H1 (cell line): Measurements from ENCODE around the gene CLGN. TPM values are rescaled to one million over a fixed set of nuclear protein-coding genes. Genes with fewer than 3 reads are reported as not detected.

Experiments
- CTCF ChIA-PET: fragments of 300-600 bp; sonication (Branson Sonifier 250); formaldehyde crosslinking; loops from one replicate; lab custom pipeline; 2021; ENCODE audit not compliant: partially characterized antibody; lab: Charles Lee
- POLR2A ChIA-PET: fragments of 300-600 bp; sonication (Branson Sonifier 250); formaldehyde crosslinking; loops from one replicate; lab custom pipeline; 2021; ENCODE audit warnings: inconsistent platforms; ENCODE audit not compliant: partially characterized antibody; lab: Charles Lee
- DNase-seq, 2 experiments: peaks; one replicate each; pipeline versions ENCODE4 v3.0.0 to v3.0.0-alpha.2; 2010 to 2022; ENCODE audit warnings: low spot score in 2 of 2, low read depth in 1 of 2, mixed read lengths in 1 of 2
- FAIRE-seq: peaks from 2 replicates; lab custom pipeline; 2011; peaks lifted over from hg19 to GRCh38; lab: Jason Lieb, UNC
- H2AFZ ChIP-seq: 2 replicates; pipeline ENCODE4 v1.8.1; 2012; ENCODE audit warnings: low read length, inconsistent platforms
- H2AK5ac ChIP-seq: 2 replicates; pipeline ENCODE4 v1.6.1; 2013; ENCODE audit warnings: low read depth, low read length
- H2BK120ac ChIP-seq: replicated peaks from 2 replicates; pipeline ENCODE3; 2013; ENCODE audit warnings: low read depth, low read length, inconsistent platforms
- H2BK12ac ChIP-seq: 2 replicates; pipeline ENCODE4 v1.6.1; 2013; ENCODE audit warnings: low read depth, low read length
- H2BK15ac ChIP-seq: 2 replicates; pipeline ENCODE4 v1.6.1; 2013; ENCODE audit warnings: low read length
- H2BK20ac ChIP-seq: 2 replicates; pipeline ENCODE4 v1.6.1; 2013; ENCODE audit warnings: low read length
- H2BK5ac ChIP-seq: 2 replicates; pipeline ENCODE4 v1.6.1; 2013; ENCODE audit warnings: low read depth, low read length
- H3K14ac ChIP-seq: 2 replicates; pipeline ENCODE4 v1.6.1; 2013; ENCODE audit warnings: inconsistent platforms; ENCODE audit not compliant: insufficient read length
- H3K18ac ChIP-seq: 2 replicates; pipeline ENCODE4 v1.6.1; 2013; ENCODE audit warnings: low read length; ENCODE audit errors: extremely low read depth
- H3K23ac ChIP-seq: 2 replicates; pipeline ENCODE4 v1.6.1; 2013; ENCODE audit warnings: inconsistent platforms; ENCODE audit not compliant: insufficient read length
- H3K23me2 ChIP-seq: 2 replicates; pipeline ENCODE4 v1.6.1; 2013; ENCODE audit warnings: low read depth, low read length
- H3K27ac ChIP-seq: 2 replicates; pipeline ENCODE4 v1.6.1; 2011; ENCODE audit warnings: low read depth, low read length, inconsistent platforms
- H3K27me3 ChIP-seq, 4 experiments: replicated peaks in 1 of 4; 1 replicate in 1 of 4; 2 replicates in 3 of 4; pipeline versions ENCODE4 v1.6.1 to v1.8.1; 2011 to 2013; ENCODE audit warnings: low read length in 3 of 4, mild to moderate bottlenecking in 3 of 4, inconsistent platforms in 2 of 4, mixed read lengths in 2 of 4, moderate library complexity in 1 of 4; ENCODE audit not compliant: control insufficient read depth in 3 of 4, insufficient read depth in 3 of 4; ENCODE audit errors: extremely low read depth in 1 of 4
- H3K36me3 ChIP-seq, 4 experiments: 2 replicates each; pipeline versions ENCODE4 v1.6.1 to v1.8.1; 2011 to 2013; ENCODE audit warnings: mild to moderate bottlenecking in 4 of 4, low read length in 3 of 4, moderate library complexity in 2 of 4, control low read depth in 1 of 4, inconsistent platforms in 1 of 4; ENCODE audit not compliant: insufficient read depth in 4 of 4, control insufficient read depth in 2 of 4
- H3K4ac ChIP-seq: replicated peaks from 2 replicates; pipeline ENCODE3; 2013; ENCODE audit warnings: low read length, low read depth, mixed read lengths, inconsistent platforms; ENCODE audit not compliant: insufficient read length
- H3K4me1 ChIP-seq, 4 experiments: replicated peaks in 1 of 4; 1 replicate in 1 of 4; 2 replicates in 3 of 4; pipeline versions ENCODE4 v1.6.1 to v1.8.1; 2011 to 2013; ENCODE audit warnings: low read length in 3 of 4, inconsistent platforms in 2 of 4, mixed read lengths in 1 of 4; ENCODE audit not compliant: insufficient read depth in 4 of 4, control insufficient read depth in 3 of 4
- H3K4me2 ChIP-seq, 2 experiments: 2 replicates each; pipeline versions ENCODE4 v1.6.1 to v1.8.1; 2011 to 2013; ENCODE audit warnings: low read depth in 2 of 2, low read length in 2 of 2, control low read depth in 1 of 2, inconsistent platforms in 1 of 2, mild to moderate bottlenecking in 1 of 2; ENCODE audit not compliant: insufficient read depth in 1 of 2
- H3K4me3 ChIP-seq, 4 experiments: fragments of 200-600, 300-600 bp in 1 of 4; sonication (generic), shearing (Covaris generic), sonication (Bioruptor Twin) in 1 of 4; 2 replicates each; pipeline versions ENCODE4 v1.5.1 to v1.8.1; 2011 to 2016; ENCODE audit warnings: low read length in 4 of 4, low read depth in 3 of 4, control low read depth in 2 of 4, inconsistent platforms in 2 of 4, mild to moderate bottlenecking in 2 of 4, mixed read lengths in 1 of 4, moderate library complexity in 1 of 4; ENCODE audit not compliant: insufficient read depth in 2 of 4; ENCODE audit errors: extremely low read depth in 1 of 4
- H3K56ac ChIP-seq: replicated peaks from 2 replicates; pipeline ENCODE3; 2013; ENCODE audit warnings: low read depth, mild to moderate bottlenecking, mixed read lengths, low read length, inconsistent platforms; ENCODE audit not compliant: insufficient read length
- H3K79me1 ChIP-seq: 2 replicates; pipeline ENCODE4 v1.6.1; 2013; ENCODE audit warnings: low read depth, low read length, control low read depth
- H3K79me2 ChIP-seq, 2 experiments: 2 replicates each; pipeline versions ENCODE4 v1.6.1 to v1.8.1; 2012 to 2013; ENCODE audit warnings: low read length in 2 of 2, mild to moderate bottlenecking in 2 of 2, inconsistent platforms in 1 of 2; ENCODE audit not compliant: insufficient read depth in 2 of 2, control insufficient read depth in 1 of 2
- H3K9ac ChIP-seq, 4 experiments: replicated peaks in 1 of 4; 1 replicate in 1 of 4; 2 replicates in 3 of 4; pipeline versions ENCODE4 v1.6.1 to v1.8.1; 2011 to 2013; ENCODE audit warnings: low read depth in 3 of 4, low read length in 3 of 4, control low read depth in 2 of 4, mild to moderate bottlenecking in 2 of 4, moderate library complexity in 2 of 4, inconsistent platforms in 1 of 4; ENCODE audit errors: extremely low read depth in 1 of 4
- H3K9me3 ChIP-seq, 2 experiments: 2 replicates each; pipeline versions ENCODE4 v1.6.1 to v1.8.1; 2012 to 2013; ENCODE audit warnings: mild to moderate bottlenecking in 2 of 2, moderate library complexity in 2 of 2, control low read depth in 1 of 2, inconsistent platforms in 1 of 2, low read depth in 1 of 2, low read length in 1 of 2, mixed read lengths in 1 of 2; ENCODE audit not compliant: insufficient read depth in 2 of 2
- H4K20me1 ChIP-seq, 2 experiments: replicated peaks in 1 of 2; 2 replicates each; pipeline versions ENCODE3 to v1.8.1; 2011 to 2013; ENCODE audit warnings: inconsistent platforms in 2 of 2, low read length in 2 of 2, mild to moderate bottlenecking in 1 of 2; ENCODE audit not compliant: insufficient read depth in 2 of 2, control insufficient read depth in 1 of 2
- H4K5ac ChIP-seq: 2 replicates; pipeline ENCODE4 v1.6.1; 2013; ENCODE audit warnings: low read length, low read depth, mixed read lengths, inconsistent platforms; ENCODE audit not compliant: insufficient read length
- H4K8ac ChIP-seq: 2 replicates; pipeline ENCODE4 v1.8.0; 2013; ENCODE audit warnings: mild to moderate bottlenecking, moderate library complexity, low read length, inconsistent platforms; ENCODE audit not compliant: insufficient read depth; ENCODE audit errors: extremely low read depth
- H4K91ac ChIP-seq: replicated peaks from 2 replicates; pipeline ENCODE3; 2013; ENCODE audit warnings: low read length, mixed read lengths, inconsistent platforms; ENCODE audit not compliant: insufficient read length
- CHD2 ChIP-seq: IDR thresholded peaks from 2 replicates; pipeline ENCODE4 v1.6.1; 2012; ENCODE audit warnings: low read length, improper control_type of control experiment
- HDAC2 ChIP-seq, 2 experiments: fragments of 300-600 bp in 1 of 2; sonication (generic) in 1 of 2; IDR thresholded peaks; 2 replicates each; pipeline ENCODE4 v1.6.1; 2011 to 2012; ENCODE audit warnings: low read depth in 2 of 2, low read length in 2 of 2, mild to moderate bottlenecking in 2 of 2, moderate library complexity in 2 of 2, borderline replicate concordance in 1 of 2, inconsistent platforms in 1 of 2
- RAD21 ChIP-seq, 2 experiments: IDR thresholded peaks in 1 of 2; conservative IDR thresholded peaks in 1 of 2; 2 replicates each; pipeline ENCODE4 v1.6.1; 2011; ENCODE audit warnings: low read depth in 2 of 2, low read length in 2 of 2, improper control_type of control experiment in 1 of 2, inconsistent platforms in 1 of 2, mild to moderate bottlenecking in 1 of 2, moderate library complexity in 1 of 2
- YY1 ChIP-seq: IDR thresholded peaks from 2 replicates; pipeline ENCODE4 v1.6.1; 2011; ENCODE audit warnings: low read depth, mild to moderate bottlenecking, low read length
- polyA plus RNA-seq, 7 experiments: library from polyadenylated mRNA; depleted of rRNA in 3 of 7; stranded (reverse) in 5 of 7; unstranded in 2 of 7; fragments of >200 nt in 5 of 7; fragments of 200-250 nt in 2 of 7; gene quantifications; 1 replicate in 5 of 7; 2 replicates in 1 of 7; 4 replicates in 1 of 7; pipeline versions ENCODE4 v1.2.1 to v1.2.3, GENCODE V29; 2011 to 2013; ENCODE audit warnings: missing spikeins in 2 of 7, mixed read lengths in 2 of 7
- total RNA-seq: library from RNA; stranded (reverse); fragmentation: NEBNext Ultra II Directional; extraction: Animal tissue kit (Norgen Biotek cat#: 25700); gene quantifications from 2 replicates; pipeline ENCODE4 v1.2.1, GENCODE V29; 2021

CLGN gene
- total and polyA plus RNA-seq, 2 of the 8 experiments (the other 6 are each of a cell fraction or from before 2014, with no cell fraction given) = 1.7 to 3.1 TPM

DNA sequence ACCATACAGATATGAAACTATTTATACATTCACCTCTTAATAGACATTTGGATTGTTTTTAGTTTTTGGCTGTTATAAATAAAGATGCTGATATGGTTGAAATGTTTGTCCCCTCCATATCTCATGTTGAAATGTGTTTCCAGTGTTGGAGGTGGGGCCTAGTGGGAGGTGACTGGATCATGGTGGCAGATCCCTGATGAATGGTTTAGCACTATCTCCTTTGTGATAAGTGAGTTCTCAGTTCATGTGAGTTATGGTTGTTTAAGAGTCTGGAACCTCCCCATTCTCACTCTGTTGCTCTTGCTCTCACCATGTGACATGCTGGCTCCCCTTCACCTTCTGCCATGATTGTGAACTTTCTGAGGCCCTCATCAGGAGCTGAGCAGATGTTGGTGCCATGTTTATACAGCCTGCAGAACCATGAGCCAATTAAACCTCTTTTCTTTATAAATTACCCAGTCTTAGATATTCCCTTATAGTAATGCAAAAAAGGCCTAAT, 12.2 kb upstream of the CLGN start:
- Histone ChIP-seq H2BK15ac (no peak overlapping the region), H3K27me3 (no peaks in the 10 kb centered on the region), H4K8ac (no peak overlapping the region), H2AFZ (no peak overlapping the region), H3K4me3 (no peak overlapping the region), H3K23me2 (no peaks in the 10 kb centered on the region; the same call in 1 of the 2 replicates), H3K36me3 (no peaks in the 10 kb centered on the region), H3K79me1 (no peaks in the 10 kb centered on the region), H3K23ac (no peak overlapping the region), H4K20me1 (no peaks in the 10 kb centered on the region), H3K56ac (no peak overlapping the region), H2BK12ac (no peak overlapping the region), H3K14ac (no peak overlapping the region), H3K27ac (no peak overlapping the region), H3K4me2 (no peak overlapping the region), H4K91ac (no peak overlapping the region), H3K79me2 (no peaks in the 10 kb centered on the region), H2BK20ac (no peak overlapping the region), H4K5ac (no peak overlapping the region), H3K9ac (no peak overlapping the region), H3K4me1 (no peaks in the 10 kb centered on the region), H3K4ac (no peak overlapping the region), H2BK120ac (no peak overlapping the region), H2BK5ac (no peak overlapping the region), H3K18ac (no peak overlapping the region), H3K9me3 (no peaks in the 10 kb centered on the region), H2AK5ac (no peak overlapping the region)
- ChIA-PET CTCF (no interaction called here), POLR2A (no interaction called here)
- DNase-seq = no peak
- no peak for FAIRE-seq
- TF ChIP-seq HDAC2 (IDR thresholded peaks at IDR 0.05; ENCODE audit: borderline replicate concordance in 1 of 2, low read depth in 2 of 2, low read length in 2 of 2) (no peak), YY1 (no peak), CHD2 (no peak), RAD21 (IDR thresholded peaks at IDR 0.05 in 1 of 2, conservative IDR thresholded peaks at IDR 0.05 in 1 of 2; ENCODE audit: low read depth in 2 of 2, low read length in 2 of 2) (no peak)
